Endothelial cell of umbilical vein (primary cell): ENCODE data around the gene DNAH9. TPM values are rescaled to one million over a fixed set of nuclear protein-coding genes. Genes with fewer than 3 reads are reported as not detected.

ENCODE experiments used
- BruUV-seq: library from RNA; stranded (reverse); fragments of 400-500 nt; replicated peaks from 2 replicates; lab custom pipeline; 2021; lab: Mats Ljungman, UMichigan
- CTCF ChIA-PET: fragments of 300-600, 350-600 bp; sonication (Branson Sonifier 250); formaldehyde crosslinking; loops from one replicate; lab custom pipeline; 2021; ENCODE audit warnings: antibody characterized with exemption, inconsistent platforms; lab: Charles Lee
- POLR2A ChIA-PET: fragments of 300-600, 350-600 bp; sonication (Branson Sonifier 250); formaldehyde crosslinking; loops from one replicate; lab custom pipeline; 2021; ENCODE audit warnings: antibody characterized with exemption, inconsistent platforms; lab: Charles Lee
- DNase-seq: peaks from one replicate; pipeline ENCODE4 v3.0.0-alpha.2; 2011; ENCODE audit warnings: low read depth, low spot score
- FAIRE-seq: peaks from 2 replicates; lab custom pipeline; 2011; peaks lifted over from hg19 to GRCh38; lab: Jason Lieb, UNC
- H2AFZ ChIP-seq: 2 replicates; pipeline ENCODE4 v1.6.0; 2012; ENCODE audit warnings: low read depth, low read length, control low read depth, inconsistent platforms
- H3K27ac ChIP-seq: 2 replicates; pipeline ENCODE4 v1.5.1; 2011; ENCODE audit warnings: low read depth, mild to moderate bottlenecking, control low read depth, low read length, moderate library complexity; ENCODE audit not compliant: insufficient read depth
- H3K27me3 ChIP-seq, 2 experiments: 2 replicates each; pipeline versions ENCODE4 v1.6.0 to v1.6.1; 2011; ENCODE audit warnings: low read length in 2 of 2, mixed read lengths in 1 of 2; ENCODE audit not compliant: control insufficient read depth in 2 of 2, insufficient read depth in 2 of 2
- H3K36me3 ChIP-seq, 2 experiments: 2 replicates in 1 of 2; 3 replicates in 1 of 2; pipeline ENCODE4 v1.5.1; 2011; ENCODE audit warnings: low read length in 2 of 2, mild to moderate bottlenecking in 1 of 2, moderate library complexity in 1 of 2; ENCODE audit not compliant: control insufficient read depth in 2 of 2, insufficient read depth in 2 of 2; ENCODE audit errors: extremely low read depth in 1 of 2
- H3K4me1 ChIP-seq: 3 replicates; pipeline ENCODE4 v1.5.1; 2011; ENCODE audit warnings: mild to moderate bottlenecking, low read length; ENCODE audit not compliant: control insufficient read depth, insufficient read depth; ENCODE audit errors: extremely low read depth
- H3K4me2 ChIP-seq: 2 replicates; pipeline ENCODE4 v1.6.1; 2011; ENCODE audit warnings: low read length, control low read depth, mixed read lengths; ENCODE audit not compliant: insufficient read depth
- H3K4me3 ChIP-seq, 3 experiments: fragments of 200-600 bp in 1 of 3; sonication (generic), shearing (Covaris generic) in 1 of 3; replicated peaks in 1 of 3; 2 replicates each; pipeline ENCODE4 v1.5.1; 2011 to 2016; ENCODE audit warnings: control low read depth in 3 of 3, low read length in 3 of 3, mild to moderate bottlenecking in 2 of 3, inconsistent platforms in 1 of 3, low read depth in 1 of 3, moderate library complexity in 1 of 3; ENCODE audit not compliant: insufficient read depth in 1 of 3
- H3K79me2 ChIP-seq: 2 replicates; pipeline ENCODE4 v1.6.0; 2012; ENCODE audit warnings: low read length, inconsistent platforms; ENCODE audit not compliant: control insufficient read depth, insufficient read depth
- H3K9ac ChIP-seq: replicated peaks from 2 replicates; pipeline ENCODE3; 2011; ENCODE audit warnings: low read length, control low read depth; ENCODE audit not compliant: insufficient read depth; ENCODE audit errors: extremely low read depth
- H3K9me1 ChIP-seq: replicated peaks from 3 replicates; pipeline ENCODE4 v1.6.0; 2011; ENCODE audit warnings: mild to moderate bottlenecking, low read length; ENCODE audit not compliant: control insufficient read depth, insufficient read depth; ENCODE audit errors: extremely low read depth
- H3K9me3 ChIP-seq: replicated peaks from 2 replicates; pipeline ENCODE4 v1.5.1; 2012; ENCODE audit warnings: low read length, inconsistent platforms; ENCODE audit not compliant: control insufficient read depth, insufficient read depth
- H4K20me1 ChIP-seq: replicated peaks from 2 replicates; pipeline ENCODE3; 2011; ENCODE audit warnings: mild to moderate bottlenecking, low read length; ENCODE audit not compliant: control insufficient read depth, insufficient read depth; ENCODE audit errors: extremely low read depth
- CTCF ChIP-seq, 2 donors: IDR thresholded peaks; 1 replicate in 1 of 2; 2 replicates in 1 of 2; pipeline ENCODE4 v1.5.1; 2011; ENCODE audit warnings: low read length in 2 of 2, mild to moderate bottlenecking in 2 of 2, moderate library complexity in 2 of 2, control low read depth in 1 of 2, inconsistent platforms in 1 of 2, low read depth in 1 of 2; ENCODE audit not compliant: insufficient read depth in 1 of 2; ENCODE audit errors: extremely low read depth in 1 of 2
- EZH2 ChIP-seq: IDR thresholded peaks from 2 replicates; pipeline ENCODE4 v1.6.1; 2012; ENCODE audit warnings: borderline replicate concordance, low read depth, mild to moderate bottlenecking, moderate library complexity, low read length, inconsistent platforms; ENCODE audit not compliant: severe bottlenecking
- FOS ChIP-seq: IDR thresholded peaks from 2 replicates; pipeline ENCODE4 v1.6.1; 2011; ENCODE audit warnings: mild to moderate bottlenecking, low read length, moderate library complexity, borderline replicate concordance; ENCODE audit not compliant: insufficient read depth
- GATA2 ChIP-seq: IDR thresholded peaks from 2 replicates; pipeline ENCODE4 v1.7.0; 2011; ENCODE audit warnings: low read depth, mild to moderate bottlenecking, moderate library complexity, mixed read lengths, low read length; ENCODE audit not compliant: insufficient read length, insufficient read depth
- JUN ChIP-seq: IDR thresholded peaks from 2 replicates; pipeline ENCODE4 v1.6.1; 2011; ENCODE audit warnings: borderline replicate concordance, low read depth; ENCODE audit not compliant: insufficient read length, insufficient read depth
- MYC ChIP-seq: IDR thresholded peaks from one replicate; pipeline ENCODE4 v1.6.1; 2011; ENCODE audit warnings: mild to moderate bottlenecking, low read depth, low read length
- POLR2AphosphoS5 ChIP-seq: IDR thresholded peaks from 2 replicates; pipeline ENCODE4 v1.6.1; 2012; ENCODE audit warnings: low read depth, mild to moderate bottlenecking, control low read depth, low read length, moderate library complexity; ENCODE audit not compliant: insufficient read depth
- dilution Hi-C: fragments of 300-500 bp; cut with MboI; formaldehyde crosslinking; loops from one replicate; pipeline ENCODE4 v1.15.0; 2019; ENCODE audit warnings: low sequenced_read_pairs; ENCODE audit not compliant: extremely low pct_ligation_motif_present
- intact Hi-C: fragments of 100-400 bp; cut with micrococcal nuclease; formaldehyde crosslinking; loops from one replicate; pipeline ENCODE4 v1.10.0; 2022
- polyA plus RNA-seq, 4 experiments: library from polyadenylated mRNA; depleted of rRNA in 3 of 4; stranded (reverse) in 3 of 4; unstranded in 1 of 4; fragments of >200 nt; gene quantifications; 2 replicates each; pipeline versions ENCODE4 v1.2.1 to v1.2.3, GENCODE V29; 2011 to 2012; ENCODE audit warnings: missing spikeins in 1 of 4
- total RNA-seq: library from RNA; stranded (reverse); gene quantifications from 2 replicates; pipeline ENCODE4 v1.2.3, GENCODE V29; 2021
- TF ChIP-seq, protein P1 (sequence below): IDR thresholded peaks from 2 replicates; pipeline ENCODE4 v1.6.1; 2011; ENCODE audit not compliant: insufficient read depth, insufficient read length

Gene DNAH9
- total and polyA plus RNA-seq, 2 donors (not counting 3 experiments of a cell fraction or from before 2014, with no cell fraction given) = not detected

DNA sequence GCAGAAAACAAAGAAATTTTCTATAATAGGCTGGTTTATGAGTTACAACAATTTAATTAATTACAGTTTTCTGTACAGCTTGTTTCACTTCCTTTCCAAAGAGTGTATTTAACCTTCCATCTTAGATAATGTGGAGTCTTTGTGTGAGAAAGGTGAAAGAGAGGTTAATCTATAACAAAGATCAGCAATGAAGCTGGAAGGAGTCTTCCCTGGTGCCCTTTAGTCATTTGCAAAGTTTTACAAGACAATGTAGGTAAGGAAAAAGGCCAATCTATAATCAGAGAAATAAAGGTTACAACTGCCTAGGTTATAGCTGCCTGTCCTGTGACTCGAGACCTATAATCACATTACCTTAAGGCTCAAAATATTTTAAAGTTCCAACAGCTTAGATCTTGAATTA lies 257.0 kb downstream of the DNAH9 start:
- dilution Hi-C loops (no loop called here), intact Hi-C loops (no loop called here)
- no peaks in the 10 kb centered on the region for H3K79me2 ChIP-seq
- H2AFZ ChIP-seq = no peak overlapping the region
- FAIRE-seq (no peak), DNase-seq (no peak)
- no peaks in the 10 kb centered on the region for H3K9me3 ChIP-seq
- ChIA-PET CTCF (interaction anchor here (1.0 kb wide), 1 partner anchor 17 kb away, joined by 3 read pairs; no protein-coding TSS in a partner anchor), POLR2A (no interaction called here)
- TF ChIP-seq JUN = no peak
- TF ChIP-seq, protein P1, sequence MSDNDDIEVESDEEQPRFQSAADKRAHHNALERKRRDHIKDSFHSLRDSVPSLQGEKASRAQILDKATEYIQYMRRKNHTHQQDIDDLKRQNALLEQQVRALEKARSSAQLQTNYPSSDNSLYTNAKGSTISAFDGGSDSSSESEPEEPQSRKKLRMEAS = no peak
- TF ChIP-seq POLR2AphosphoS5 = no peak
- TF ChIP-seq MYC = no peak
- TF ChIP-seq GATA2 = no peak
- TF ChIP-seq EZH2 = no peak
- TF ChIP-seq FOS = no peak
- TF ChIP-seq CTCF (IDR thresholded peaks at IDR 0.05; ENCODE audit: extremely low read depth in 1 of 2, insufficient read depth in 1 of 2, low read depth in 1 of 2, low read length in 2 of 2) = no peak
- H3K4me1 ChIP-seq = no peaks in the 10 kb centered on the region
- H3K27me3 ChIP-seq = no peaks in the 10 kb centered on the region
- H3K27ac ChIP-seq = no peak overlapping the region
- no TSS peak for BruUV-seq
- H3K4me2 ChIP-seq = no peak overlapping the region
- H3K4me3 ChIP-seq = no peak overlapping the region
- no peaks in the 10 kb centered on the region for H3K9me1 ChIP-seq
- H3K36me3 ChIP-seq = no peaks in the 10 kb centered on the region
- H3K9ac ChIP-seq = no peak overlapping the region
- H4K20me1 ChIP-seq = no peaks in the 10 kb centered on the region
